CD4-positive, alpha-beta T cell treated with Interleukin-4 for 4 hours (primary cell): ENCODE results near the gene OPN5.
A peak's percentile ranks its signal among the peaks of the same experiment; 100 is the strongest.
"Not testable (repeated sequence)": the region's sequence is repeated elsewhere in the genome, so short reads cannot be mapped to it uniquely, and the experiment has no call there.

Source experiments
- DNase-seq: peaks from one replicate; pipeline ENCODE4 v3.0.0-alpha.2; 2020

Gene OPN5

GRCh38 chr6:47781732-47782131, at the start of gene OPN5:
Gene OPN5, plus strand, starts transcription at chr6:47782032. Its CDS starts 35 bp downstream, at chr6:47782067.
- DNase-seq, result no peak

GRCh38 chr6:47733879-47734558, 47.8 kb upstream of the OPN5 start:
- DNase-seq, result peak; percentile 10

GRCh38 chr6:47734831-47735481, 46.9 kb upstream of the OPN5 start:
- DNase-seq, result no peak

- no peak for DNase-seq
Measured at GRCh38 chr6:47736083-47736700, 45.6 kb upstream of the OPN5 start.

GRCh38 chr6:47737406-47737805, 44.4 kb upstream of the OPN5 start:
- DNase-seq, result no peak

- DNase-seq, result no peak
Measured at GRCh38 chr6:47740714-47741113, 41.1 kb upstream of the OPN5 start.

- no peak for DNase-seq
Measured at GRCh38 chr6:47741807-47742206, 40.0 kb upstream of the OPN5 start.

- no peak for DNase-seq
Measured at GRCh38 chr6:47743744-47744143, 38.1 kb upstream of the OPN5 start.

GRCh38 chr6:47745269-47745668, 36.6 kb upstream of the OPN5 start:
- DNase-seq, result not testable (repeated sequence)

- DNase-seq, result no peak
Measured at GRCh38 chr6:47749757-47750156, 32.1 kb upstream of the OPN5 start.

- DNase-seq, result no peak
Measured at GRCh38 chr6:47752801-47753200, 29.0 kb upstream of the OPN5 start.

GRCh38 chr6:47759364-47759763, 22.5 kb upstream of the OPN5 start:
- no peak for DNase-seq

GRCh38 chr6:47762502-47762901, 19.3 kb upstream of the OPN5 start:
- DNase-seq, result no peak

- no peak for DNase-seq
Measured at GRCh38 chr6:47766445-47766844, 15.4 kb upstream of the OPN5 start.

- no peak for DNase-seq
Measured at GRCh38 chr6:47767102-47767501, 14.7 kb upstream of the OPN5 start.

GRCh38 chr6:47769982-47770381, 11.8 kb upstream of the OPN5 start:
- DNase-seq, result no peak

- no peak for DNase-seq
Measured at GRCh38 chr6:47772359-47772758, 9.5 kb upstream of the OPN5 start.

GRCh38 chr6:47773005-47773404, 8.8 kb upstream of the OPN5 start:
- DNase-seq, result no peak

GRCh38 chr6:47780510-47781356, 1.1 kb upstream of the OPN5 start:
- DNase-seq, result peak; percentile 41

- no peak for DNase-seq
Measured at GRCh38 chr6:47785182-47785581, 3.4 kb downstream of the OPN5 start.

- peak; percentile 42 for DNase-seq
Measured at GRCh38 chr6:47787620-47788497, 6.0 kb downstream of the OPN5 start.

GRCh38 chr6:47788498-47788884, 6.7 kb downstream of the OPN5 start:
- DNase-seq, result no peak
